Skeletal muscle tissue (tissue), 4 donors: ENCODE measurements around the gene YTHDF1. TPM values are rescaled to one million over a fixed set of nuclear protein-coding genes. Genes with fewer than 3 reads are reported as not detected.

ENCODE experiments used
- H3K27ac ChIP-seq: one replicate; pipeline ENCODE4 v1.7.0; 2013; ENCODE audit warnings: mild to moderate bottlenecking, low read depth, low read length, inconsistent platforms
- H3K27me3 ChIP-seq, 3 donors: one replicate each; pipeline ENCODE4 v1.7.0; 2013; ENCODE audit warnings: low read length in 3 of 3; ENCODE audit not compliant: control insufficient read depth in 3 of 3, insufficient read depth in 3 of 3
- H3K36me3 ChIP-seq, 3 donors: one replicate each; pipeline ENCODE4 v1.7.0; 2013; ENCODE audit warnings: low read length in 3 of 3; ENCODE audit not compliant: control insufficient read depth in 3 of 3, insufficient read depth in 3 of 3
- H3K4me1 ChIP-seq, 3 donors: one replicate each; pipeline ENCODE4 v1.7.0; 2013; ENCODE audit warnings: low read length in 3 of 3, mild to moderate bottlenecking in 3 of 3; ENCODE audit not compliant: control insufficient read depth in 3 of 3, insufficient read depth in 3 of 3
- H3K4me3 ChIP-seq, 3 donors: one replicate each; pipeline ENCODE4 v1.7.0; 2013; ENCODE audit warnings: low read length in 3 of 3
- H3K9ac ChIP-seq, 3 donors: one replicate each; pipeline ENCODE4 v1.7.0; 2013; ENCODE audit warnings: low read length in 3 of 3, mild to moderate bottlenecking in 3 of 3, moderate library complexity in 2 of 3, low read depth in 1 of 3
- H3K9me3 ChIP-seq, 3 donors: one replicate each; pipeline ENCODE4 v1.7.0; 2013; ENCODE audit warnings: low read length in 3 of 3; ENCODE audit not compliant: control insufficient read depth in 3 of 3
- total RNA-seq: library from RNA; depleted of rRNA; stranded (reverse); fragments of >200 nt; gene quantifications from one replicate; pipeline ENCODE4 v1.2.3, GENCODE V29; 2014
- donor health status: Osteomylitis.

Gene YTHDF1
- total RNA-seq, 1 donor from 2014 or later: 17.2 TPM

GRCh38 chr20:63153254-63154221, 62.4 kb downstream of the YTHDF1 start:
- Histone ChIP-seq H3K9me3 (no peaks in the 10 kb centered on the region), H3K4me1 (peaks cover 25 to 44% (median 34%) of the 10 kb centered on the region in 3 donors), H3K4me3 (no peak overlapping the region), H3K9ac (no peak overlapping the region), H3K27me3 (peaks cover 45 to 86% (median 79%) of the 10 kb centered on the region in 3 donors), H3K36me3 (no peaks in the 10 kb centered on the region), H3K27ac (no peak overlapping the region)

GRCh38 chr20:63152322-63153253, 63.3 kb downstream of the YTHDF1 start:
- H3K9ac ChIP-seq: no peak overlapping the region
- peaks cover 25 to 44% (median 34%) of the 10 kb centered on the region in 3 donors for H3K4me1 ChIP-seq
- H3K4me3 ChIP-seq: no peak overlapping the region
- H3K36me3 ChIP-seq: no peaks in the 10 kb centered on the region
- peaks cover 42 to 84% (median 73%) of the 10 kb centered on the region in 3 donors for H3K27me3 ChIP-seq
- peaks cover 0 to 5% (median 4%) of the 10 kb centered on the region in 3 donors for H3K9me3 ChIP-seq
- H3K27ac ChIP-seq: no peak overlapping the region

- Histone ChIP-seq H3K27ac (no peak overlapping the region), H3K9ac (no peak overlapping the region), H3K4me3 (peak overlapping the region in 1 of 3 donors; percentile 24)
Measured at GRCh38 chr20:63151554-63152321, 64.2 kb downstream of the YTHDF1 start.

GRCh38 chr20:63150911-63151531, 64.9 kb downstream of the YTHDF1 start:
- Histone ChIP-seq H3K9ac (no peak overlapping the region), H3K9me3 (peaks cover 0 to 6% (median 5%) of the 10 kb centered on the region in 3 donors), H3K4me3 (no peak overlapping the region), H3K36me3 (no peaks in the 10 kb centered on the region), H3K27ac (no peak overlapping the region), H3K4me1 (peaks cover 22 to 37% (median 29%) of the 10 kb centered on the region in 3 donors), H3K27me3 (peaks cover 46 to 76% (median 64%) of the 10 kb centered on the region in 3 donors)

More at GRCh38 chr20:63151554-63152321, 64.2 kb downstream of the YTHDF1 start:
- Histone ChIP-seq H3K9me3 (peaks cover 0 to 6% (median 5%) of the 10 kb centered on the region in 3 donors), H3K36me3 (no peaks in the 10 kb centered on the region), H3K4me1 (peaks cover 25 to 44% (median 34%) of the 10 kb centered on the region in 3 donors), H3K27me3 (peaks cover 43 to 80% (median 69%) of the 10 kb centered on the region in 3 donors)

- H3K9me3 ChIP-seq: peaks cover 0 to 6% (median 5%) of the 10 kb centered on the region in 3 donors
- no peak overlapping the region for H3K4me3 ChIP-seq
- peaks cover 46 to 73% (median 59%) of the 10 kb centered on the region in 3 donors for H3K27me3 ChIP-seq
- no peak overlapping the region for H3K9ac ChIP-seq
- no peak overlapping the region for H3K27ac ChIP-seq
- H3K4me1 ChIP-seq: peaks cover 16 to 32% (median 23%) of the 10 kb centered on the region in 3 donors
- no peaks in the 10 kb centered on the region for H3K36me3 ChIP-seq
Measured at GRCh38 chr20:63150391-63150898, 65.5 kb downstream of the YTHDF1 start.

- peaks cover 52 to 68% (median 56%) of the 10 kb centered on the region in 3 donors for H3K27me3 ChIP-seq
- H3K36me3 ChIP-seq: no peaks in the 10 kb centered on the region
- H3K9me3 ChIP-seq: peaks cover 0 to 6% (median 5%) of the 10 kb centered on the region in 3 donors
- peaks cover 10 to 25% (median 18%) of the 10 kb centered on the region in 3 donors for H3K4me1 ChIP-seq
- no peak overlapping the region for H3K9ac ChIP-seq
- H3K4me3 ChIP-seq: no peak overlapping the region
- H3K27ac ChIP-seq: no peak overlapping the region
Measured at GRCh38 chr20:63149531-63150192, 66.3 kb downstream of the YTHDF1 start.

- peaks cover 48 to 60% (median 55%) of the 10 kb centered on the region in 3 donors for H3K27me3 ChIP-seq
- H3K4me1 ChIP-seq: peaks cover 10 to 25% (median 18%) of the 10 kb centered on the region in 3 donors
- H3K36me3 ChIP-seq: no peaks in the 10 kb centered on the region
- no peak overlapping the region for H3K9ac ChIP-seq
- H3K4me3 ChIP-seq: no peak overlapping the region
- peaks cover 0 to 6% (median 5%) of the 10 kb centered on the region in 3 donors for H3K9me3 ChIP-seq
- H3K27ac ChIP-seq: no peak overlapping the region
Measured at GRCh38 chr20:63148696-63149095, 67.2 kb downstream of the YTHDF1 start.

GRCh38 chr20:63147532-63147931, 68.4 kb downstream of the YTHDF1 start:
- Histone ChIP-seq H3K27ac (no peak overlapping the region), H3K36me3 (no peaks in the 10 kb centered on the region), H3K4me1 (peaks cover 8 to 20% (median 13%) of the 10 kb centered on the region in 3 donors), H3K4me3 (no peak overlapping the region), H3K9me3 (peaks cover 0 to 6% (median 5%) of the 10 kb centered on the region in 3 donors), H3K9ac (no peak overlapping the region), H3K27me3 (peaks cover 41 to 48% (median 46%) of the 10 kb centered on the region in 3 donors)
